NCI-H345 (cell line): ENCODE data around the gene ITGBL1.
A peak's percentile ranks its signal among the peaks of the same experiment; 100 is the strongest.

Source experiments
- DNase-seq: peaks from one replicate; lab custom pipeline; 2025; lab: John Stamatoyannopoulos, UW

Gene ITGBL1

DNA sequence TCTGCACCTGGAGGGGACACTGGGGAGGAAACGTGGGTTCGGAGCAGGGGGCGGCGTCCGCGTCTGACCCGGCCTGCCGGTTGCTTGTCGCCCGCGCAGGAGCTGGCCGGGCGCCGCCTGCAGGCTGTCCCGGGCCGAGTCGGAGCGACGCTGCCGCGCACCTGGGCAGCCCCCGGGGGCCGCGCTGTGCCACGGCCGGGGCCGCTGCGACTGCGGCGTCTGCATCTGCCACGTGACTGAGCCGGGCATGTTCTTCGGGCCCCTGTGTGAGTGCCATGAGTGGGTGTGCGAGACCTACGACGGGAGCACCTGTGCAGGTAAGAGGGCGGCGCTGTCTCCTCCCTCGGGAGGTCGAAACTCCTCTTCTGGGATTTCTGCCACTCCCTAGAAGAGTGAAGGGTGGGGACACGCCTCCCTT, 1.3 kb downstream of the ITGBL1 start:
- peak; percentile 19 for DNase-seq

DNA sequence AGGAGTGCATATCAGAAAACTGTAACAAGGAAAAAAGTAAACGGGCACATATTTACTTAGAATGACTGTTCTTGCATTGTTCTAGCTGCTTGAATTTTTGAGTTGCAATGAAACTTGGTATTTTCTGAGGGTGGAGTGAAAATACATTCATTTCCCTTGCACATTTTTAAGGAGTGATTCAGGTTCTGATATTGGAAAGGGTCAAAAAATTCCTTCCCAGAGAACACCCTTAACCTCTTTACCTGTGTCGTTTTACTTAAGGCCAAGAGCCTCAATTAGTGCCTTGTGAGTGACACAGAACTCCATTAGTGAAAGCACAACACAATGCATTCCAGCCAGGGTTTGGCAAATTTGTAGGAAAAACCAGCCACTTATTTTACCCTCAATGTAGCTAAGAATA, 2.3 kb downstream of the ITGBL1 start:
- no peak for DNase-seq

DNA sequence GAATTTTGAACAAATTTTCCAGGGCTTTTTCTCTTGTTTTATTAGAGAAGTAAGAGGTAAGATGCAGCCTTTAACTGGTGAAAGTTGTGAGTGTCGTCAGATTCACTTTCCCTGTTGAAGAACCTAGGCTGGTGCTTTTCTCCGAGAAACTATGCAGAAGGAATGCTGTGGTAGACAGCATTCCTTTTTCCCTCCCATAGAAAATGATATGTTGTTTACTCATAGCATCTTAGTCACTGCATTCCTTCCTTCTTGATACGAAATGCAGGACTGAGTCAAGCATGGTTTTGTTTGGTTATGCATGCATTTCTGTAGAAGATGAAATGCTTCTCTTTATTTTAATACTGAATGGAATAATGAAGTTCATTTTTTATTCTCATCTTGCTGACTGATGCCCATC, 3.4 kb downstream of the ITGBL1 start:
- no peak for DNase-seq

DNA sequence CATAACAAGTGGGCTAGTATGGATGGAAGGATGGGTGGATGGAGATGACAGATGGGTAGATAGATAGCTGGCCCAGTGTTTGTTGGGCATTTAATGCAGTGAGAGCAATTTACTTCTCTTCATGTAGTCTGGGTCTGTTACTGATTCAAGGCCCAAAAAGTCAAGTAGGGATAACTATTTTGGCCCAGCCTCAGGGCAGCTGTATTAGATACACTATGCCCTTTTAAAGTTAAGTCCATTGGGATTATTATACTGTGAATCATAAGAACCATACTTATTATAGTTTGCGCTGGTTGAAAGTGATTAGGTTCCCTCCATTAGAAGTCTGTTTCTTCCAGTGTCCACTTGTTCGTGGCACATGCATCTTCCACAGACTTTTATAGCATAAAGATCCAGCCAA, 4.7 kb downstream of the ITGBL1 start:
- no peak for DNase-seq

DNA sequence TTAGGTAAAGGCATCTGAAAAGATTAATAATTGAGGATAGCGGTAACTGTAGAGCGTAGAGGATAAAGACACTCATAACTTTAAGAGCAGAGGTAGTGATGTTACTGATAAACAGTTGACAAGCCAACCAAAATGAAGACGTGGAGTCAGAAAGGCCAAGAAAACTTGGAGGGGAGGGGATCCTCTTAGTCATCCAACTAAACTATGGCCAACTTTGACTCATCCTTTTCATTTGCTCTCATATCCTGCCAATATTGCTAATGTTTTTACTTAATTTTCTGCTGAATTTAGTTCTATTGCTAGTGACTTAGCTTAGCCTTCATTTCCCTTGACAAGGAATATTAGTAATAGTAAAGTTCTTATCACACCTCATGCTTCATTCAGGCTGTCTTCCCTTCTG, 13.4 kb downstream of the ITGBL1 start:
- DNase-seq: no peak

DNA sequence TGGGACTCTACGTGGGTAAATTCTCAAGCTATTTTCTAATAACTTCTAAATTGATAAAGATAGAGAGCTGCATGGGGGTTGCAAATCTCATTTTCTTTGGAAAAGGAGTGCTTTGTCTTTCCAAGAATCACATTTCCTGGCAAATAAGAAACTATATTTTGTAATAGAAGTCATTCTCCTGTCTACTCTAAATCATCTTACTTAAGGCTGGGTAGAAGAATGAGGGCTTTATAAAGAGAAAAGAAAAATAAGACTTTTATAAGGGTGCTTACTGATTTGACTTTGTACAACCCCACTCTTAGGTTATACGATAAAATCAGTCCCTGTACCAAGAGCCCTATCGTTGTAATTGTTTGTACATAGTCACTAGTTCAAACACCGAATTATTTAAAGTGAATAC, 14.9 kb downstream of the ITGBL1 start:
- DNase-seq: no peak

DNA sequence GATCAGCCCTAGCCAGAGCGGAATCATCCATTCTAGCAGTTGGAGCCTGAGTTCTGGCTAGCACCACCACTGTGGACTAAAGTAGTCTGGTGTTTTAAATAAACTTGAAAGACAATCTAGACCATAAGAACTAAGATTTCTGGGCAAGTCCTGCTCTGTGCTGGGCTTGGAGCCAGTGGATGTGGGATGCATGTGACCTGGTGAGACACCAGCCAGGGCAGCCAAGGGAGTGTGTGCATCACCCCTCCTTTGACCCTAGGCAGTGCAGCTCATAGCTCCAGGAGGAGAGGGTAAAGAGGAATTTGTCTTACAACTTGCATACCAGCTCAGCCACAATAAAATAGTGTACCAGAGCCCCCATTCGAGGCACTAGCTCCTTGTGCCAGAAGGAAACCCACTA, 21.0 kb downstream of the ITGBL1 start:
- DNase-seq: no peak

DNA sequence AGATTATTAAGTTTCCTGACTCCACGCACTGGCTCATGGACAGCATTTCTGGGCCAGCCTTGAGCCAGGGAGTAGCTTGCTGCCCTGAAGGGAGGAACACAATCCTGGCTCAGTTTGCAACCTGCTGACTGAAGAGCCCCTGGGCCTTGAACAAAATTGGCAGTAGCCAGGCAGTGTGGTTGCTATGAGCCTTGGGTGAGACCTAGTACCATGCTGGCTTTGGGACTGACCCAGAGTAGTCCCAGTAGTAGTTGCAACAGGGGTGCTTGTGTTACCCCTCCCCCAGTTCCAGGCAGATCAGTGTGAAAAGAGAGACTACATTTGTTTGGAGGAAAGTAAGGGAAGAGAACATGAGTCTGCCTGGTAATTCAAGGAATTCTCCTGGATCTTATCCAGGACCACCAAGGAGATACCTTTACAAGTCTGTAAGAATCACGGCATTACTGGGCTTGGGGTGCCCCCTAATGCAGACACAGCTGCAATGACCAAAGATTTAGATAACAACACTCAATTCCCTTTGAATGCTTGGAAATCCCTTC, 22.0 kb downstream of the ITGBL1 start:
- no peak for DNase-seq

DNA sequence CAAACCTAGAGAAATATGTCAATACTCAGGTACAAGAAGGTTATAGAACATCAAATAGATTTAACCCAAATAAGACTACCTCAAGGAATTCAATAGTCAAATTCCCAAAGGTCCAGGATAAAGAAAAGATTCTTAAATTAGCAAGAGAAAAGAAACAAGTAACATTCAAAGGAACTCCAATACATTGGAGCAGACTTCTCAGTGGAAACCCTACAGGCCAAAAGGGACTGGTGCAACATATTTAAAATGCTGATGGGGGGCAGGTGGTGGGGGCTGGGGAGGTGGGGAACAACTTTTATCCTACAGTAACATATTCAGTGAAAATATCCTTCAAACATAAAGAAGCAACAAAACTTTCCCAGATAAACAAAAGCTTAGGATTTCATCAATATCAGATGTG, 23.1 kb downstream of the ITGBL1 start:
- no peak for DNase-seq

DNA sequence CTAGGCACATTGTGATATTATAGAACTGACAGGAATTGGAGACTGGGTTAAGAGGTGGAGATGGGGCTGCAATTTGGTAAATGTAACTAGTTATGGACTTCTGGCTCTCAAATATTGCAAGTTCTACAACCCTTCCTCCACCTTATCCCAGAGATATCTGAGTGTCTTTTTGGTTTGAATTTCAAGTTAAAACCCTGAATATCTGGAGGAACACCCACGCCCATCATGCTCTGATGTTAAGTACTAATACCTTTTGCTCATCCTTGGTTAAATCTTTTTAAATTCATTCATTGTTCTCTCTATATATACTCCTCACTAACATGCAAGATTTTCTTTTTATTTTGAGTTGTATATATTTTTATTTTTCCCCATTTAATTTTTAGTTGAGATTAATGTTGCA, 28.9 kb downstream of the ITGBL1 start:
- DNase-seq: no peak

DNA sequence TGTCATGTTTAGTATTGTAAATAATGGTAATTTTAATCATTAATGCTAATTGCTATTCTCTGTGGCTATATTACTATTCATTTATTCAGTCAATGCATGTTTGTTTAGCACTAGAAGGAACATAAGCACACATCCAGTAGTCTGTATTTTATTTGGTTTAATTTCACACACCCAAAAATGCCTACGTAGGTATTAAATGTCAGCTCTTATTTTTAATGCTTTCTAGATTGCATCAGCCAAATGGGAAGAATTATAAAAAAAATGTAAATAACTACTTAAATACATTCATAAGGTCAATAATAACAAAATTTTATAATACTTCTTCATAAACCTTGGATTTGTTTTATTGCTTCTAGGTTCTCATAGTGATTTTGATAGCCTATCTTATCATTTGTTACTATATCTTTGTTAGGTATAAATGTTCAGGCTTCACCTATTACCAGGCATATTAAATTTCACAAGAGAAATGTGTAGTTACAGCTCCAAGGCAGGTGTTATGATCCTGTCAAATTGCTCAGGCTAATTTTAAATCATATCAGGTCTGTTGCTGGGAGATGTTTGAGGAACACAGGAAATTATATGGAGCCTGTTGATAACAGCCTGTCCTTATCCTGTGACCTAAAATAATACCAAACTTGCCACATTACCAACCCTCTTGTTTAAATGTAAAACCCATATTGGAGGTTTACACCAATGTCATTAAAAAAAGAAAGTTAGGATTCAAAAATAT, 34.4 kb downstream of the ITGBL1 start:
- no peak for DNase-seq

DNA sequence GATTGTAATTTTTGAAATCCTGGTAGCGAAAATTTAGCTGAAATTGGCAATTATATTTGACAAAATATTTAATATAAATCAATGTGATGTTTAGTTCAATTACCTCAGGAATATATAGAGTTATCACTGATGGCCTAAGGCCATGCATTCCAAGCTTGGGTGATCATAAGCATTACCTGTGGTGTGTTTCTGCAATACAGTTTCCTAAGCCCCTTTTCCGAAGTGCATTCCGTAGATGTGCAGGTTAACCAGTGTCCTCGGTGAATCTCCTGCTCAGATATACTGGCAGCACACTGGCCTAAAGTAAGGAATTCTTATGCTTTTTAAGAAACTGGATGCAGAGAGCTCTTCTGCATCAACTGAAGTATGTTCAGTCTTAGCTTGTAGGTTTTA, 35.0 kb downstream of the ITGBL1 start:
- no peak for DNase-seq

DNA sequence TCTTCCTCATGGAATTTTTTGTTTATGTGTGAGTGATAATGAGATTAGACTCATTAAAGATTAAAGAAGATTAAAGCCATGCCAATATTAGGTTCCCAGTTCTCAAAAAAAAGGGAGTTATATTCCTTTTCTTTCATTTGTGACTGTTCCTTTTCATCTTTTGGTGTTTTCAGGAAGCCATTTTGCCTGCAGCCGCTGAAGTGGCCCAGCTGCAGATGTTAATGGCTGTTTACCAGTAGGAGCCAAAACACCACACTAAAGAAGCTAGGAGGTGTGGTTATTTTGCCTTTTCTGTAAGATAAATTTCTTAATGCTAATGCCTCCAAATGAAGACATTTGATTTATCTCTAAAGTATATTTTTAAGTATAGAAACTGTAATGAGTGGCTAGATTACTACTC, 36.3 kb downstream of the ITGBL1 start:
- DNase-seq: no peak

DNA sequence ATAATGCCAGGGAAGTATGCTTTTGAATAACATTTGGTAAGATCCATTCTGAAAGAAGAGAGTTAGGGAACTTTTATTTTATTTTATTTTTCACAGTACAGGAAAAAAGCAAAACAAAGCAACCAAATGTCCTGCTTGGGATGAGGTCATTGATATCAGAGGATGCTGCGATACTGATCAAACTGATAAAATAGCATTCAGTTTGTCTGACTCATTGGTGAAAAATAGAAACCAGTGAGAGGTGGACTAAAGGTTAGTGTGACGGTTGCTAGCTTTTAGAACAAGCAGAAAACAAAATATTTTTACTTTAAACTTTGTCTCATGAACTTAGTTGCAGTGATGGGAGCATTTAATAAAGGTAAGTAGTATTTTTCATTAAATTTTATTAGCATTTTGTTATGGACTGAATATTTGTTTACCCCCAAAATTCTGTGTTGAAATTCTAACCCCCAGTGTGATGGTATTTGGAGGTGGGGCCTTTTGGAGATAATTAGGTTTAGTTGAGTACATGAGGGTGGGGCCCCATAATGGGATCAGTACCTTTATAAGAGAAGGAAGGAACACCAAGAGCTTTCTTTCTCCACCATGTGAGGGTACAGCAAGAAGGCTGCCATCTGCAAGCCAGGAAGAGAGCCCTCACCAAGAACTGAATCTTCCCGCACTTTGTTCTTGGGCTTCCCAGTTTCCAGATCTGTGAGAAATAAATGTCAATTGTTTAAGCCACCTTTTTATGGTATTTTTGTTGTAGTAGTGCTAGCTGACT, 37.3 kb downstream of the ITGBL1 start:
- no peak for DNase-seq

DNA sequence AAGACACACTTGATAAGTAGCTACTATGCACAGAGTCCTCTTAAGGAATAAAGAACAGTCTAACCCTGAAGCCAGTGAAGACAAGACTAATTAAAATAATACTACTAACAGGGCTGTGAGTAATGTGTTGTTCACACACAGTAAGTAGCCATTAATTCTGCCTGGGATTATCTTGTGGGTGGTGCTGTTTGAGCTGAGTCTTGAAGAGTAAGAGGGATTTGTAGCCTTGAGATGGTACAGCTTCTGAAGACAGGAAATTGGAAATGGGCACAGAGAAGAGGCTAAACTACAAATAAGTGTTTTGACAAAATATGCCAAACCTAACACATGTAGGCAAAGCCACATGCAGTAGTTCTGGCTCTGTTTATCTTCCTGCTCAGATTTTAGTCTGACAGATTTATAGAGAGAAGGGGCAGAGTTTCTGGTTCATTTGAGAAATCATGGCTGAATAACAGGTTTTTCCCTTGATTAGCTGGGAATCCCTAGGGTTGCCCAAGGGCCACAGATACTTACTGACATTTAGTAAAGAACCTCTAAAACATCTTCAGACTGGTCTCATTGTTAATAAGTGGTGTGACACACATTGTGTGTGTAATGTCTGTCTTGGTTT, 38.0 kb downstream of the ITGBL1 start:
- DNase-seq: no peak

DNA sequence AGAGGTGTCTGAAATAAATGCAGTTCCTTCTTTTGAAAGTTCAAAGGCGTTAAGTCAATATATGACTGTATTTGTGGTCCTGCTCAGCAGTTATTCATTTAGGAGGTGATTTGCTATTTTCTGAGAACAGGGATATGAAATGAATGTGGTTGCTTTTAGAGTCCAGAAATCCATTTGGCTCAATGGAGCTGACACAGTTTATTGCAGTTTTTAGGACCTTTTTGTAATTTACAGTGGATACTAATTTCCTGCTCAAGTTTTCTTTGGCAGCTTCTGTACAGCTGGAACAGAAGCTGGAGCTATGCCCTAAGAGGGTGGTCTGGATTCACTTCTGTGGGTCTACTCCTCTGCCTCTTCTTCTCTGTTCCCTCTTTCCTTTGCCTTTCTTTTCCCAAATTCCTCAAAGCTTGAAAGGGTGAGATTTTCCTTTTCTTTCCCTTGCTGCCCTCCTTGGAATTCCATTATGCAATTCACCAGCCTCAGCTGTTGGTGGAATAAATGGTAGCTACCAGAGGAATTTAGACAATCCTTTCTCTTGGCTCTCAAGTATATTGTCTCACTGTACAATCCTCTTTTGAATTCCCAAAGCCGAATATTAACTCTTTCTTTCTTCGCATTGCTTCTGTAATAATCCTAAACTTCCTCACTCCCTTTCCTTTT, 39.9 kb downstream of the ITGBL1 start:
- DNase-seq: no peak

DNA sequence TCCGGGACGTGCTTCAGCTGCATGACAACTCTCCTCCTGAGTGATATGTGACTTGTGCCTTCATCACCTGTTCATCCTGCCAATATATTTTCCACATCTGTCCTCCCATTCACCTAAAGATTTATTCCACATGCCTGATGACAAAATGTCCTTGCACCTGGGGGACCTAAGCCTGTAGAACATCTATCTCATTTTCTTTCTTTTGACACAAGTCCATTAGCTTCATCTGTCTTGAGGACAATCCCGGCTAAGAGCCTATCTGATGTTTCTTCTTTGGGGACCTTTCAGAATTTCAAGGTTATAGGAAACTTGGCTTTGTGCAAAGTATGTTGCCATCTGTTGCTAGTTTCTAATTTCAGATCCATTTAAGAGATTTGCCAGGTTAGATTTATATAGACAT, 41.1 kb downstream of the ITGBL1 start:
- DNase-seq: no peak

DNA sequence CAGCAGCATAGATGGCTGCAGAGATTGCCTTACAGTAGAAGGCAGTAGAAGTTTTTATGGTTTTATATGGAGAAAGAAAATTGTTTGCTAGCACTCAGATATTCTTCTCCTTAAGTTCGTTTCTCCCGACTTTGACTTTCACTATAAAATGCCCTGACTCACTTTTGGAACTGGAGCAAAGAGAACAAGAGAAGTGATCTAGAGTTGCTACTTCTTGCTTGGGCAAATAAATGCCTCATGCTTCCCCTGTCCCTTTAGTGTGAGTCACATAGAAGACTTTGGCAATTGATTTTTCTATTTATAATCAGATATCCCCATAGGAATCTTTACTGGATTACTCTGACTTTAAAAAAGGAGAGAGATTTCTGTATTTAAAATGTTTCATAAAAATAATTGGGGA, 46.9 kb downstream of the ITGBL1 start:
- no peak for DNase-seq

DNA sequence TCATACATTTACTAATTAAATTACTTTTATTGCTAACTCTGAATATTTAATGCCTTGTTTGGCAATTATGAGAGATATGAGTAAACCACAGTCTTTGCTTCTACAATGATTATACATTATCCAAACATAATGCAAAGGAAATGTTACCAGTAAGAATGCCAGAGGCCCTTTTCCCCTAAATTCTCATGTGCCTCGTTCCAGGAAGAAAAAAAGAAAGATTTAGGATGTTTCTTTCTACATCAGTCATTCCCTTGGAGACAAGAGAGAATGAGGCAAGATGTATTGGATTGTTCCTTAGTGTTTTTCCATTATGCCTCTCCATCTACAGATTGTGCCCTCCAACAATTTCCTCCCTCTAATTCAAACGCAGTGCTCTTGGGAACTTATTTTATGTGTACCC, 50.1 kb downstream of the ITGBL1 start:
- no peak for DNase-seq

DNA sequence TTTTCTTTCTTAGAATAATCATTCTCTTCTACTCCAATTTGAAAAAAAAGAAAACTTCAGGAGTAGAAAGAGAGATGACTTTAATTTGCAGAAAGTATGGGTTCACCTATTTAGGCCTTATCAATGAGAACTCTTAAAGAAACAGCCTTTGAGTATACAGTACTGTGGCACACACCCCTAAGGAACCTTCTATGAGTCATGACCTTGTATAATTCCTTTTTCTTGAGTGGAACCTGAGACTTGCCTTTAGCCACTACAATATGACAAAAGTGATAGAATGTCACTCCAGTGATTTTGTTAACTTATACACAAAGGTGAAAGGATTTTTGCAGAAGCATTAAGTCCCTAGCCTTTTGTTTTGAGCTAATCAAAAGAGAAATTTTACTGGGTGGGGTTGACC, 58.7 kb downstream of the ITGBL1 start:
- DNase-seq: no peak

DNA sequence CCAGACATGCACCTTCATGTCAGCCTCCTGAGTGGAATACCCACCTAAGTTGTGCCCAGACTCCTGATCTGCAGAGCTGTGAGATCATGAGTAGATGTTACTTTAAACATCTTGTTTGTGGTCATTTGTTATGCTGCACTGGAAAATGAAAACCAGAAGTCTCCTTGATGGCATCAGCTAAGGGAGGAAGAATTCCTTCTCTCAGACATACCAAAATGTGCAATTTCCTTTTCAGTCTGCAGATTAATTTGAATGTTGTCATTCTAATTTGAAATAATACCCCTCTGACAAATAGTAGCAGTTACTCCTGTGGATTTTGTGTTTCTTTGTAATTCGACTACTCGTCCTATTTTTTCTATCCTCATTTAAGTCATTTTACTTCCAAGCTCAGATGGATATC, 59.3 kb downstream of the ITGBL1 start:
- DNase-seq: no peak

DNA sequence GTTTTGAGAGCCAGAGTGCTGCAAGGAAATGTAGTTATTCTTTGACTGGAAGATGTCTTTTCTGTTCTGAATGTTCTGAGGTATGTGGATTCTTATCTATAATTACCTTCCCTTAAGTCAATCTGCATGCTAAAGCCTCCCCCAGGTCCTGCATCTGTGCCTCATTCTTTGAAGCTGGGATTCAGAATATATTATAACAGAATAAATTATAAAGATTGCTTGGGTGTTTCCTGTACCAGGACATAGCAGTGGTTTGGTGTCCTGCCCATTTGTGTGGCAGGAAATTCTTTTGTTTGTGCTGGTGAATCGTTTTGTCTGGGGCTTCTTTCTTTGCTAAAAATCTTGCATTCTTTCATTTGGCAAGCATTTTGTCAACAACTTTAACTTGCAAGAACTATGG, 60.2 kb downstream of the ITGBL1 start:
- no peak for DNase-seq

DNA sequence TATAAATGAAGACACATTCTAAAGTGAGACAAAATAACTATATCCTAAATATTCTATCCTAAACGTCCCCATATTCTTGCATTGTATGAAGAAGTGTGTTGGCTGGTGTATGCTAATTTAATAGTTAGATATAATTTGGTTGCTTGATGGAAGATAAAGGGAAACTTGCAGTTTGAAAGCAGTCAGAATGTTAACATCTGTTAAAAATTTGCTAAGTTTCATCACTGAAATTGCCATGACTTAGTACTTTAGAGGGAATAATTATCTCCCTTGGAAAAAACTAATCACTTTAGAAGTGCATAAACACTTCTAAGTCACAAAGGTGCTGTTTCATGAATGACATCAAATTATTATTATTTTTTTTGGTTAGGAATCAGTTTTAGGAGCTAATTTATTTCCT, 61.6 kb downstream of the ITGBL1 start:
- no peak for DNase-seq
